Raji (cell line): ENCODE measurements around the gene EPS8L1.

Experiments
- POLR2A ChIP-seq: IDR thresholded peaks from 2 replicates; pipeline ENCODE4 v1.6.1; 2011; ENCODE audit warnings: low read depth, low read length, control low read depth; ENCODE audit not compliant: insufficient read depth

Gene EPS8L1

DNA sequence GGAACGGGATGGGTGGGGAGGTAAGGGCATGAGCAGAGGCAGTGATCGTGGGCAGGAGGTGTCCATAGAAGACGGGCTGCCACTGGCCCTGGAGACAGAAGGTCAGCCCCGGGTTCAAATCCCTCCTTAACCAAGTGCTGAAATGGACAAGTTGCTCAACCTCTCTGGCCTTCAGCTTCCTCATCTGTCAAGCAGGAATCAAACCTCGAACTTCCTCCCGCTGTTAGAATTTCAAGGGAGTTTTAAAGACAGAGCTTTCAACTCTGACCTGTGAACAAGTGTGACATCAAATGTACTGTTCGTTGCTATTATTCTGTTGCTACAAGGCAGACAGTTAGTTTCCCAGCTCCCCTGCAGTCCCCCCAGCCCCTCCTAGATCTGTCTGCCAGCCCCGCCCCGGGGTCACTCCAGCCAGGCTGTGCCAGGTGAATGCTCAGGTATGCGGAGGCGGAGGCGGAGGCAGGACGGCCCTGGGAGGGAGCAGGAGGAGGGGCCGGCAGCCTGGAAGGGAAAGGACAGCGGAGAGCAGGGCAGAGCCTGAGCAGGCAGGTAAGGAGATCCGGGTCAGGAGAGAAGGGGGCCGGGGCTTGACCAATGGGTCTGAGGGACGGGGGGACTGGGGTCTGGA is at the start of gene EPS8L1:
EPS8L1 (plus strand) TSS at position 499 of the 628 bp plus-strand sequence. CDS start 576 bp downstream, outside the sequence.
- TF ChIP-seq POLR2A: no peak

DNA sequence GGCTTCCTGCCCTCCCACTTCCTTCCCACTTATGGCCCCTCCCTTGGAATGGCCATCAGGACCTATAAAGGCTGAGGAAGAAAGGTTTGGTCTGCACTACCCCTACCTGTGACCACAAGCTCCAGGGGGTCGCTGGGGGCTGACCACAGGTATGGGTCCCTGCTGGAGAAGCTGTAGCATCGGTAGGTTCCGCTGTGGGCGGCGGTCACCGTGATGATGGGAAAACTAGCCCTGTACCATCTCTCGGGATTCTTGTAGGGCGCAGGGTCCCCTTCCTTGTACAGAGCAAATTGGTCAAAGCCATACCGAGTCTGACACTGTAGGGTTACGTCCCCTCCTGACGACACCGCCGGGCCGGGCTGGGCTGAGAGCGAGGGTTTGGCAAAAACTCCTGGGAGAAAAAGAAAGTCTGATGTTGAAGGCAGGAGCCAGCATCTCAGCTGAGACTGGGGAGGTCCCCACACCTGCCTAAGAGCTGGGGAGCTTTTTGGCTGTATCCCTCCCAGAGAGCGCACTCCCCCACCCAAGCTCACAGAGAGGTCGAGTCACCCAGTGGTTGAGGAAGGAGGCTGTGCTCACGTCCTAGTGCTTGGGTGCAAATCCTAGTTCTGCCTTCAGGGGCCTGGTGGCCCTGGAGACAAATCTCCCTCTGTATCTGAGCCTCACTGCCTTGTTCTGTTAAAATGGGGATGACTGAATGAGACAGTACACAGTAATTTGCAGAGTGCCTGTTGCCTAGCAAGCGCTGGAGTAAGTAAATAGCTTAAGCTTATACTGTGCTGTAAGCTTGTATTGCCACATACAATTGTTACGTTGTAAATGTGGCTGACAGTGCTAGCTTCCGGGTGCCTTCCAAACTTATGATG is 48.0 kb upstream of the EPS8L1 start:
- TF ChIP-seq POLR2A: no peak

DNA sequence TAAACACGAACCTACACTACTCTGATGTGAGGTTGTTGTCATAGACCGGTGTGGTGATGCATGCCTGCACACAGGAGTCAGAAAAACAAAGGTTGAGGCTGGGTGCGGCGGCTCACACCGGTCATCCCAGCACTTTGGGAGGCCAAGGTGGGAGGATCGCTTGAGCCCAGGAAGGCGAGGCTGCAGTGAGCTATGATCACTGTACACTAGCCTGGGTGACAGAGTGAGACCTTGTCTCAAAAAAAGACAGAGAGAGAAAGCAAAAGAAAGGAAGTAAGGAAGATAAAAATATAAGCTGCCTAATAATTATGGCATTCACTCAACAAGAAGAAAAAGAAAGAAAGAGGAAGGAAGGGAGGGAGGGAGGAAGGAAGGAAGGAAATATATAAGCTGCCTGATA is 46.9 kb upstream of the EPS8L1 start:
- TF ChIP-seq POLR2A: no peak

DNA sequence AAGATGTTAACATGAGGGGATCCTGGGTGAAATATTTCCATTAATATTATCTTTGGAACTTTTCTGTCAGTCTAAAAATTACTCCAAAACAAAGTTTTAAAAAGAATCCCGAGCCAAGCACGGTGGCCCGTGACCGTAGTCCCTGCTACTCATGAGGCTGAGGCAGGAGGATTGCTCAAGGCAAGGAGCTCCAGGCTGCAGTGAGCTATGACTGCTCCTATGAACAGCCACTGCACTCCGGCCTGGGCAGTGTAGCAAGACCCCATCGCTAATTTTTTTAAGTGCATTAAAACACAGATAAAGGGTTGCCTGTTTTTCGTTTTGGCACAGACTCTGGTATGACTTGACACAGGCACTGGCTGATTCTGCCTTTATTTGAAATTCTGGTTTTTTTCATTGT is 44.5 kb upstream of the EPS8L1 start:
- no peak for TF ChIP-seq POLR2A

DNA sequence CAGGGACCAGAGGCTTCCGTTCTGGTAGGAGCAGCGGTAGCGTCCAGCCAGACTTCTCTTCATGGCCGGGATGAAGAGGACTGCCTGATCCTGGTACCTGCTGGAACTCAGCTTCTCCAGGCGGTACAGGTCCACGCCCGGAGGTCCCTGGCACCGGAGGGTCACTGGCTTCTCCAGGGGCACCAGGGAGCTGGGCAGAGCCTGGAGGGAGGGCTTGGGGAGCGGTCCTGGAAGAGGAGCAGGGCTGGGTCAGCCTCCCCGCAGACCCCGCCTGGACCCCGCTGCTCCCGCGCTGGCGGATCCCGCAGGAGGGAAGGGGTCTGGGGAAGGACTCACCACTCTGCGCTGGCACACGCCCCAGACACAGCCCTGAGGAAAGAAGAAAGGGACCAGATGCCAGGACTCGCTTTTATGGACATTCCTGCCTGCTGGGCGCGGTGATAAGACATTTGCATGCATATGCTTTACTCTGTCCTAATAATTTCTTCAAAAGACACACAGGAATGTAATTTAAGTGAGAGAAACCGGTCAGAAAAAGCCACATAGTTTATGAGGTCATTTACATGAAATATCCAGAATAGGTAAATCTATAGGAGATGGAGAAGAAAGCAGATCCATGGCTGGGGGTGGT is 43.4 kb upstream of the EPS8L1 start:
- TF ChIP-seq POLR2A: no peak

DNA sequence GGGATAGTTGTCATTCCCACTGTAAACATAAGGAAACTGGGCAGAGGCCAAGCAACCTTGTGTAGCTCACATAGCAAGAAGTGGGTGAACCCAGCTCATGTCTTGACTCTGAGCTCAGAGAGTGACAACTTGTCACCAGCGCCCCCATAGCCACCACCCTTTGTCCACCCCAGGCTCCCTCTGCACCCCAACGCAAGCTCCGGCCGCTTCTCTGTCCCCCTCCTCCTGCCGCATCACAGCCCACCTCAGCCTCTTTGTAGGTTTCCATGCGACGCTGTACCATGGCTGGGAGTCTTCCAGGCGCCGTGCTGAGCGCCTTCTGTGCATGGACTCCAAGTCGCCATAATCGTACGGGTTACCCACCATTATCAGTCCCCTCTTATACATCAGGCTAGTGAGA is 40.9 kb upstream of the EPS8L1 start:
- TF ChIP-seq POLR2A: no peak

DNA sequence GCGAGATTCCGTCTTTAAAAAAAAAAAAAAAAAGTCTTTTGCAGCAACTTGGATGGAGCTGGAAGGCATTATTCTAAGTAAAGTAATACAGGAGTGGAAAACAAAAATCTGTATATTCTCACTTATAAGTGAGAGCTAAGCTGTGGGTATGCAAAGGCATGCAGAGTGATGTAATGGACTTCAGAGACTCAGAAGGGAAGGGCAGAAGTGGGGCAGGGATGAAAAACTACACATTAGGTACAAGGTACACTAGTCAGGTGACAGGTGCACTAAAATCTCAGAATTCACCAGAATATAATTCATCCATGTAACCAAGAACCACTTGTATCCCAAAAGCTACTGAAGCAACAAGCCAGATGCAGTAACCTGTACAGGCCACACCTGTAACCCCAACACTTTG is 39.6 kb upstream of the EPS8L1 start:
- no peak for TF ChIP-seq POLR2A

DNA sequence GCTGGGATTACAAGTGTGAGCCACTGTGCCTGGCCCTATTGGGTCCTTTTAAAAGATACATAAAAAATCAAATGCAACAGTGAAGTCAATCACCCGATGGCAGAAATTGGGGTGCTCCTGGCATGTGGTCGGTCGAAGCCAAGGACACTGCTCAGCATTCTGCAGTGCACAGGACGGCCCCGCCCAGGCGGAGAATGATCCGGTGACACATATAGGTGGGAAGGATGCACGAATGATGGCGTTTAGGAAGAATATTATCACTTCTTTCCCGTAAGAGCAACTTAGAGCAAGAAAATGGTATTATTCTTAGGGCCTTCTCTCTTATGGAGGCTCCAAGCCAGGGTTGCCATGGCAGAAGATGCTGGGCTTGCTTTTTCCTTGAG is 34.4 kb upstream of the EPS8L1 start:
- TF ChIP-seq POLR2A: no peak

DNA sequence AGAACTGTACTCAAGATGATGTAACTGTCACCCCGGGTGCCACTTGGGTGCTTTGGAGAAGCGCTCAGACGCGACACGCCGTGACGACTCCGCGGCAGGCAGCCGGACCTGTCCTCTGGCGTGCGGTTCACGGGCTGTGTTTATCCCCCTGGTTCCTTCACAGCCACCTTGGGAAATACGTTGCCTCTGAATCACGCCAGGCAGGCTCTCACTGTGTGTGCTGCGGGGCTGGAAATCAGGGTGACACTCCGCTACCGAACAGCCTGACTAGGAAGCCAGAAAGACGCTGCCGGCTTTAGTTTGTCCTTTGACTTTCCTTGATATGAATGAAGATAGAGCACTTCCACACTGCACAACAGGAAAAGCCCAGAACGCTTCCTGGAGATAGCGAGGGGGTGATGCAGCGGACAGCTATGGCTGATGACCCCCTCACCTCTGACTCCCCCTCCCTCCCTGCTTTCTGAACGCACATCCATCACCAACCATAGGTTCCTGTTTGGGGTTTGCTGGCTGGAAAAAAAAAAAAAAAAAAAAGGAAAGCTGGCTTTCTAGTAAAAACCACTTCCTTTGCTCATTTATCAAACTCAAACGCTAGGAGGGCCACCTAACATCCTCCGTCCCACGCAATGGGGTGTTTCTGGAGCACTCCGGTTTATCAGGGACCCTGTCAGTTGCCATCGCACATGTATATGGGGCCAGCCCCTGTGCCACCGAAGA is 33.9 kb upstream of the EPS8L1 start:
- no peak for TF ChIP-seq POLR2A

DNA sequence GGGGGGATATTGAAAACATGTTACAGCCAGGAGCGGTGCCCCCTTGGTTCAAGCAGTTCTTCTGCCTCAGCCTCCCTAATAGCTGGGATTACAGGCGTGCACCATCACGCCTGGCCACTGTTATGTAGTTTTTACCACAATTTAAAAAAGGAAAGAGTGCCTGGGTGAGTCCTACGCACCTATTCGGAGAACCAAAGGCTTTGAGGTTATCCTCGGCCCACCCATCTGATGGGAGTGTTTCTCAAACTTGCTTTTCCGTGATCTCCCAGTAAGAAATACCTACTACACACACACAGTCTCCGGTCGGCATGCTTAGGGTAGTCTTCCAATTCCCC is 33.4 kb upstream of the EPS8L1 start:
- no peak for TF ChIP-seq POLR2A

DNA sequence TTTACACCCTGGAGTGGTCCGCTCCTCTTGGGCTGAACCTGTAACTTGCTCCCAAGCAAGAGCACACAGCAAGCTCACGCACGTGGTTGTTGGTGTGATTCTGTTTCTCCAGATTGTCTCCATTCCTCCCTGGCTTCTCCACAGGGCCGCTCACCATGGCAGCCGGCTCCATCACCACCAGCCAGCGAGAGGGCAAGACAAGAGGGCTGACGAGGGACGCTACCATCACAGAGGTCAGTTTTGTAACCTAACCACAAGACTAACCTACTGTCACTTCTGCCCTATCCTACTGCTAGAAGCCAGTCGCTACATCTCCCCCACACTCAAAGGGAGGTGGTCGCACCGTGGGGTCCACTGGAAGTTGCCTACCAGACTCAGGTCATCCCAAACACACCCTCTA is 33.0 kb upstream of the EPS8L1 start:
- no peak for TF ChIP-seq POLR2A

DNA sequence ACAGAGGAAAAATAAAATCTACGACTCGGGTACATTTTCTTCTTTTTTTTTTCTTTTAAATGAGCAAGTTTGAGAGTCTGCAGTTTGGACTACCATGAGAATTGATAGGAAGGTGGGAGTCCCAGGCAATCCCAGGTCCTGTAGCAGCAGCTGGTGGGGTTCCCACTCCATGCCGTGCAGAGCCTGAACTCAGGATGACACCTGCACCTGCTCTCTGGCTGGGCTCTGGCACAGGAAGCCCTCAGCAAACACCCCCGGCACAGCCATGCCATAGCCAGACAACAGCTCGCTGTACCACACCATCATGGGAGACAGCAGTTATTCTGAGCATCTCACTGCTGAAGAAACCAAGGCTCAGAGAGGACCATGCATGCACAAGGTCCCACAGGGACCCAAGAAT is 31.4 kb upstream of the EPS8L1 start:
- TF ChIP-seq POLR2A: no peak

DNA sequence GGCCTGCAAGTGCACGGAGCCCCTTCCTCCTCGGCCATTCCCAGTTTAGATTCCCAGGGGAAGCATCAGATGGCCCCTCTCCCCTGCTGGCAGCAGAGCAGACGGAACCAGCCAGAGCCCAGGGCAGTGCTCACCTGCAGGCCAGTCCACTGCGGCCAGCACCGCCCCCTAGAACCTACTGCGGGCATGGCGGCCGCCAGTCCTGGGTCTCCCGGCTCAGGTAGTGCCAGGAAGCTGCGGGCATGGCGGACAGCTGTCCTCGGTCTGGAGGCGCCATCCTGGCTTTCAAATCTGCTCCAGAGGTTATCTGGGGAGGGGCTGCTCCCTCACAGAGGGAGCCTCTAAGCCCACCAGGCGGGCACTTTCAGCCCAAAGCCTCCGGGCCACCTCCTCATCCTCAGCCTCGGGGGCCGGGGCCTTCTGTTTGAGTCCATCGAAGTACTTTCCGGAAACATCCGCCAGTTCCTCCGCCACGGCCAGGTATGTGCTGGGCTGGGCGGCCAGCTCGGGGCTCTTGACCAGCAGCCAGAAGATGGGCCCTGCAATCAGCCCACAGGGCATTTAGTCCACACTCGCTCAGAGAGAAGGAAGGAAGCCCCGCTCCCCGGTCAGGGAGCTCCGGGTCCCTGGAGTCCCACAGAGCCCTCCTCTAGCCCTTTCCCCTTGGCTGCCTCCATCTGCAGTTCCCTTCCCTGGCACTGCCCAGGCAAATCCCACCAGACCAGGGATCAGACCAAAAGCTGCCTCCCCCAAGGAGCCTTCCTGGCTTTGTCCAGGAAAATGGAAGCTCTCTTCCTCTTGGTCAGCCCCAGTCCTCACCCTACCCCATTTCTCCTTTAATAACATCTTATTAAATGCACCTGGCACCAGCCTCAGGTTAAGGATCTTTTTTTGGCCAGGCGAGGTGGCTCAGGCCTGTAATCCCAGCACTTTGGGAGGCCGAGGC is 30.6 kb upstream of the EPS8L1 start:
- TF ChIP-seq POLR2A: no peak

DNA sequence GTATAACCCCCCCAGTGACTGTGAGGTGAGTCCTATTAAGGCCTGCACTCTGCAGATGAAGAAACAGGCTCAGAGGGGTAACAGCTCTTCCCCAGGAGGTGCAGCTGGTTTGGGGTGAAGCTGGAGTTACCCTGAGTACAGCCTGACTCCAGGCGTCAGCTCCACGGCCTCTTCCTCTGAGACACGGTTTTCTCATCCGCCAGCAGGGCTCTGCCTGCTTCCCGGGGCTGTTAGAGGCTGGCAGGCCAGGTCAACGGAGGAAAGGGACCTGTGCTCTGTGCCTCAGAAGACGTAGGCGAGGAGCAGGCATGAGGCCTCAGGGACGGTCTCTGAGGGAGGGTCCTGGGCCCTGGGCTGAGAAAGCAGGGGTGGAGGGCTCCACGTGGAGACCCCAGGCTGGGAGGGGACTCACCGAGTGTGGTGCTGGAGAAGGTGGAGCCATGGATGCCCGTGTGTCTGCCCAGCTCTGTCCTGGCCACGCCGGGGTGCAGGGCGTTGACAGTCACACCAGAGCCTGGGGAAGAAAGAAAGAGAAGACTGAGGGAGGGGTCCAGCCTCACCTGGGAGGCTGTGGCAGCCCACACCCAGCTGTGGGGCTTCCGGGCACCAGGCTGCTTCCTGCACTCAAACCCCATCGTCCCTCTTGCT is 28.6 kb upstream of the EPS8L1 start:
- TF ChIP-seq POLR2A: no peak
